HPDE6-E6E7 (cell line): ENCODE data around the gene LRRFIP1.

Experiments
- DNase-seq: peaks from one replicate; pipeline ENCODE4 v3.0.0; 2011; ENCODE audit warnings: missing footprints; ENCODE audit errors: extremely low spot score

Gene LRRFIP1

GRCh38 chr2:237618449-237618848 lies 8.9 kb upstream of the LRRFIP1 start:
- DNase-seq, result no peak

- DNase-seq, result no peak
Observed at GRCh38 chr2:237623428-237624403, 3.7 kb upstream of the LRRFIP1 start.

- DNase-seq, result no peak
Observed at GRCh38 chr2:237624565-237624964, 2.8 kb upstream of the LRRFIP1 start.

GRCh38 chr2:237625216-237625705 lies 2.1 kb upstream of the LRRFIP1 start:
- DNase-seq, result no peak

- no peak for DNase-seq
Observed at GRCh38 chr2:237625777-237626176, 1.6 kb upstream of the LRRFIP1 start.

GRCh38 chr2:237626813-237627440 lies 460 bp upstream of the LRRFIP1 start:
- DNase-seq, result no peak

GRCh38 chr2:237628247-237629187 lies 1.1 kb downstream of the LRRFIP1 start:
- DNase-seq, result no peak

- no peak for DNase-seq
Observed at GRCh38 chr2:237629188-237629534, 1.8 kb downstream of the LRRFIP1 start.

GRCh38 chr2:237629739-237630138 lies 2.4 kb downstream of the LRRFIP1 start:
- DNase-seq, result no peak

- DNase-seq, result no peak
Observed at GRCh38 chr2:237630216-237631000, 3.0 kb downstream of the LRRFIP1 start.

GRCh38 chr2:237631007-237631785 lies 3.8 kb downstream of the LRRFIP1 start:
- DNase-seq, result no peak

- DNase-seq, result no peak
Observed at GRCh38 chr2:237631801-237632585, 4.6 kb downstream of the LRRFIP1 start.

- no peak for DNase-seq
Observed at GRCh38 chr2:237633061-237633561, 5.7 kb downstream of the LRRFIP1 start.

GRCh38 chr2:237636578-237636977 lies 9.2 kb downstream of the LRRFIP1 start:
- no peak for DNase-seq

GRCh38 chr2:237637429-237638135 lies 10.2 kb downstream of the LRRFIP1 start:
- no peak for DNase-seq

GRCh38 chr2:237638176-237638575 lies 10.8 kb downstream of the LRRFIP1 start:
- no peak for DNase-seq

GRCh38 chr2:237639052-237639835 lies 11.9 kb downstream of the LRRFIP1 start:
- DNase-seq, result no peak

GRCh38 chr2:237639836-237640220 lies 12.4 kb downstream of the LRRFIP1 start:
- no peak for DNase-seq
